Gastroesophageal sphincter (tissue), 4 donors: ENCODE results near the gene AGFG2. TPM values are rescaled to one million over a fixed set of nuclear protein-coding genes. Genes with fewer than 3 reads are reported as not detected.
"Not testable (repeated sequence)": the region's sequence is repeated elsewhere in the genome, so short reads cannot be mapped to it uniquely, and the experiment has no call there.

ENCODE experiments used
- ATAC-seq: fragments of 150-250 bp; one replicate; pipeline ENCODE4 v1.9.1; 2016; ENCODE audit warnings: mild to moderate bottlenecking, moderate library complexity
- H3K27ac ChIP-seq, 4 donors: fragments of 200-600 bp; sonication (generic) in 3 of 4; 1 replicate in 3 of 4; 2 replicates in 1 of 4; pipeline ENCODE4 v1.5.1; 2016 to 2019
- H3K27me3 ChIP-seq: fragments of 200-600 bp; sonication (generic); one replicate; pipeline ENCODE4 v1.5.1; 2019
- H3K36me3 ChIP-seq, 2 donors: fragments of 200-600 bp; sonication (generic); one replicate each; pipeline ENCODE4 v1.5.1; 2019; ENCODE audit warnings: control low read depth in 1 of 2
- H3K4me1 ChIP-seq, 3 donors: fragments of 200-600 bp; sonication (generic); 1 replicate in 2 of 3; 2 replicates in 1 of 3; pipeline ENCODE4 v1.5.1; 2016 to 2019; ENCODE audit warnings: control low read depth in 2 of 3
- H3K4me3 ChIP-seq, 2 donors: fragments of 200-600 bp; sonication (generic); one replicate each; pipeline ENCODE4 v1.5.1; 2019; ENCODE audit warnings: mild to moderate bottlenecking in 1 of 2, moderate library complexity in 1 of 2
- H3K9me3 ChIP-seq, 3 donors: fragments of 200-600 bp; sonication (generic); one replicate each; pipeline ENCODE4 v1.5.1; 2017 to 2019; ENCODE audit warnings: control low read depth in 2 of 3
- CTCF ChIP-seq, 4 experiments: fragments of 200-600 bp in 2 of 4; fragments of 450-650 bp in 2 of 4; sonication (generic) in 1 of 4; IDR thresholded peaks; one replicate each; pipeline ENCODE4 v1.5.1; 2017 to 2019; ENCODE audit warnings: antibody characterized with exemption in 4 of 4, mild to moderate bottlenecking in 2 of 4, moderate library complexity in 2 of 4
- EP300 ChIP-seq: sonication (generic); formaldehyde crosslinking; IDR thresholded peaks from one replicate; pipeline ENCODE4 v1.6.1; 2017; ENCODE audit warnings: antibody characterized with exemption, mild to moderate bottlenecking
- POLR2A ChIP-seq, 2 donors: fragments of 450-650 bp; IDR thresholded peaks; one replicate each; pipeline ENCODE4 v1.6.1; 2017; ENCODE audit warnings: antibody characterized with exemption in 2 of 2, mild to moderate bottlenecking in 2 of 2, moderate library complexity in 1 of 2
- POLR2AphosphoS5 ChIP-seq: sonication (generic); formaldehyde crosslinking; IDR thresholded peaks from one replicate; pipeline ENCODE4 v1.6.1; 2017; ENCODE audit warnings: antibody characterized with exemption
- WGBS, 2 donors: methylation state at CpG; one replicate each; pipeline ENCODE4 v1.1.5; 2018; ENCODE audit warnings: low coverage in 1 of 2; 5-methylcytosine and 5-hydroxymethylcytosine counted together
- total RNA-seq, 4 donors: library from RNA; depleted of rRNA; stranded (reverse); fragments of >200 nt; gene quantifications; one replicate each; pipeline ENCODE4 v1.1.0, GENCODE V29; 2016

The AGFG2 gene
- total RNA-seq, 4 donors from 2014 or later = 26.0 to 60.1 (median 36.6) TPM

- peaks cover 4% of the 10 kb centered on the region for H3K27me3 ChIP-seq
- WGBS, 2 donors = 91 to 96% methylated on average over 1 to 2 of the region's 2 CpGs
- peaks cover 0 to under 1% (median 0%) of the 10 kb centered on the region in 3 donors for H3K4me1 ChIP-seq
- no peak for ATAC-seq
- TF ChIP-seq POLR2AphosphoS5 (no peak), POLR2A (IDR thresholded peaks at IDR 0.05) (no peak), EP300 (no peak), CTCF (IDR thresholded peaks at IDR 0.05) (no peak)
- H3K9me3 ChIP-seq = no peaks in the 10 kb centered on the region
- H3K36me3 ChIP-seq = no peaks in the 10 kb centered on the region
- H3K27ac ChIP-seq = no peak overlapping the region
- H3K4me3 ChIP-seq = no peak overlapping the region
Observed at GRCh38 chr7:100521076-100521475, 17.9 kb upstream of the AGFG2 start.

GRCh38 chr7:100521909-100522593, 17.0 kb upstream of the AGFG2 start:
- H3K27me3 ChIP-seq, ATAC-seq, H3K4me3 ChIP-seq, H3K27ac ChIP-seq, H3K9me3 ChIP-seq, H3K4me1 ChIP-seq, H3K36me3 ChIP-seq: not testable (repeated sequence)
- WGBS, 2 donors = 73 to 80% methylated on average over 1 to 2 of the region's 3 CpGs

DNA sequence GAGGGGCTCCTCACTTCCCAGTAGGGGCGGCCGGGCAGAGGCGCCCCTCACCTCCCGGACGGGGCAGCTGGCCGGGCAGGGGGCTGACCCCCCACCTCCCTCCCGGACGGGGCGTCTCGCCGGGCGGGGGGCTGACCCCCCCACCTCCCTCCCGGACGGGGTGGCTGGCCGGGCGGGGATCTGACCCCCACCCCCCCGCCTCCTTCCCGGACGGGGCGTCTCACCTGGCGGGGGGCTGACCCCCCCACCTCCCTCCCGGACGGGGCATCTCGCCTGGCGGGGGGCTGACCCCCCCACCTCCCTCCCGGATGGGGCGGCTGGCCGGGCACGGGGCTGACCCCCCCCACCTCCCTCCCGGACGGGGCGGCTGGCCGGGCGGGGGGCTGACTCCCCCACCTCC, 15.8 kb upstream of the AGFG2 start:
- H3K27ac ChIP-seq, H3K9me3 ChIP-seq, H3K4me1 ChIP-seq, H3K27me3 ChIP-seq, H3K36me3 ChIP-seq, ATAC-seq, H3K4me3 ChIP-seq: not testable (repeated sequence)
- WGBS, 2 donors = no CpG with 5 or more reads among the region's 34 CpGs

DNA sequence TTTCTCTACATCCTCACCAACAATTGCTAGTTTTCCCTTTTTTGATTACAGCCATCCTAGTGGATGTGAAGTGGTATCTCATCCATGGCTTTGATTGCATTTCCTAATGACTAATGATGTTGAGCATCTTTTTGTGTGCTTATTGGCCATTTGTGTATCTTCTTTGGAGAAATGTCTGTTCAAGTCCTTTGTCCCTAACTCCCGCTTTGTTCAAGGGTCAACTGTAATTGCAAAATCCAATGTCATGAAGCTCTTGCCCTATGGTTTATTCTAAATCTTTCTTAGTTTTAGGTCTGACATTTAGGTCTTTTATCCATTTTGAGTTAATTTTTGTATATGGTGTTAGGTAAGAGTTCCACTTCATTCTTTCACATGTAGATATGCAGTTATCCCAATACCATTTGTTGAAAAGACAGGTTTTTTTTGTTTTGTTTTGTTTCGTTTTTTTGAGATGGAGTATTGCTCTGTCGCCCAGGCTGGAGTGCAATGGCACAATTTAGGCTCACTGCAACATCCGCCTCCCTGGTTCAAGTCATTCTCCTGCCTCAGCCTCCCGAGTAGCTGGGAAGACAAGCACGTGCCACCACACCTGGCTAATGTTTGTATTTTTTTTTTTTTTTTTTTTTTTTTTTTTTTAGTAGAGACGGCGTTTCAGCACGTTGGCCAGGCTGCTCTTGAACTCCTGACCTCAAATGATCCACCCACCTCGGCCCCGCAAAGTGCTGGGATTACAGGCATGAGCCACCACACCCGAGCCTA, 10.7 kb upstream of the AGFG2 start:
- ATAC-seq, H3K4me3 ChIP-seq, H3K27me3 ChIP-seq, H3K9me3 ChIP-seq, H3K36me3 ChIP-seq, H3K27ac ChIP-seq, H3K4me1 ChIP-seq: not testable (repeated sequence)
- WGBS, 2 donors = 78 to 95% methylated on average over 3 to 7 of the region's 12 CpGs

DNA sequence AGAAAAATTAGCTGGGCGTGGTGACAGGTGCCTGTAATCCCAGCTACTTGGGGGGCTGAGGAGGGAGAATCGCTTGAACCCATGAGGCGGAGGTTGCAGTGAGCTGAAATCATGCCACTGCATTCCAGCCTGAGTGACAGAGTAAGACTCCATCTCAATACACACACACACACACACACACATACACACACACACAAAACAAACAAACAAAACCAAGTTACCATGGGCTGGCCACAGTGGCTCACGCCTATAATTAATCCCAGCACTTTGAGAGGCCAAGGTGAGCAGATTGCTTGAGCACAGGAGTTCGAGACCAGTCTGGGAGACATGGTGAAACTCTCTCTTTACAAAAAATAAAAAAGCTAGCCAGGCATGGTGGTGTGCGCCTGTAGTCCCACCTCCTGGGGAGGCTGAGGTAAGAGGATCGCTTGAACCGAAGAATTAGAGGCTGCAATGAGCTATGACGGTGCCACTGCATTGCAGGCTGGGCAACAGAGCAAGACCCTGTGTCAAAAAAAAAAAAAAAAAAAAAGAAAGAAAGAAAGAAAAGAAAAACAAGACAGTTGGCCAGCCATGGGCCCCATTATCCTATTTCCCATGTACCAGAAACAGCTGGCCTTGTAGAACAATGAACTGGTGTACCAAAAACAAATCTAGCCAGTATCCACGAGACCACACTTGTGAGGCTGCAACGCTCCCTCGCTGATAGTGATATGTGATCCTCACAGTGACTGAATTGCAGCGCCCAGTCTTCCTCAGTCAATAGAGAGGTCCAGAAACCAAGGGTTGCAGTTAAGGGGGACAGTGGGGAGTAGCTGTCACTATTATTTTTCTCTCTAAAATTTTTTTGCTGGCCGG, 6.6 kb upstream of the AGFG2 start:
- Histone ChIP-seq H3K27me3 (peaks cover 5% of the 10 kb centered on the region), H3K4me1 (no peaks in the 10 kb centered on the region), H3K36me3 (no peaks in the 10 kb centered on the region), H3K9me3 (no peaks in the 10 kb centered on the region), H3K27ac (no peak overlapping the region), H3K4me3 (no peak overlapping the region)
- WGBS, 2 donors = 83 to 88% methylated on average over 7 to 8 of the region's 14 CpGs
- no peak for TF ChIP-seq POLR2AphosphoS5
- no peak for TF ChIP-seq EP300
- TF ChIP-seq POLR2A (IDR thresholded peaks at IDR 0.05) = no peak
- no peak for TF ChIP-seq CTCF (IDR thresholded peaks at IDR 0.05)
- ATAC-seq = no peak

GRCh38 chr7:100535982-100536381, 3.0 kb upstream of the AGFG2 start:
- peaks cover 0 to 21% (median 10%) of the 10 kb centered on the region in 3 donors for H3K4me1 ChIP-seq
- ATAC-seq, H3K36me3 ChIP-seq, H3K9me3 ChIP-seq, H3K27ac ChIP-seq, H3K27me3 ChIP-seq, H3K4me3 ChIP-seq: not testable (repeated sequence)
- 77 to 86% methylated on average over 3 to 7 of the region's 9 CpGs for WGBS, 2 donors

DNA sequence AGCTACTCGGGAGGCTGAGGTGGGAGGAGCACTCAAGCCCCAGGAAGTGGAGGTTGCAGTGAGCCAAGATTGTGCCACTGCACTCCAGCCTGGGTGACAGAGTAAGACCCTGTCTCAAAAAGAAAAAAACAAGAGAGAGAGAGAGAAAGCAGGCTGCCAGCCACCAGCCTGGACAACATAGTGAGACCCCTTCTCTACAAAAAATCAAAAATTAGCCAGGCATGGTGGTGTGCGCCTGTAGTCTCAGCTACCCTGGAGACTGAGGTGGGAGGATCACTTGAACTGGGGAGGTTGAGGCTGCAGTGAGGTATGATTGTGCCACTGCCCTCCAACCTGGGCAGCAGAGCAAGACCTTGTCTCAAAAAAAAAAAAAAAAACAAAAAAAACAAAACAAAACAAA, 2.3 kb upstream of the AGFG2 start:
- peaks cover 0 to 28% (median 10%) of the 10 kb centered on the region in 3 donors for H3K4me1 ChIP-seq
- H3K27me3 ChIP-seq, H3K27ac ChIP-seq, H3K4me3 ChIP-seq, H3K9me3 ChIP-seq, ATAC-seq, H3K36me3 ChIP-seq: not testable (repeated sequence)
- 77 to 100% methylated on average over 1 to 2 of the region's 2 CpGs for WGBS, 2 donors
